H9 (cell line): ENCODE measurements around the gene LYST. TPM values are rescaled to one million over a fixed set of nuclear protein-coding genes. Genes with fewer than 3 reads are reported as not detected.

Source experiments
- DNase-seq: peaks from one replicate; pipeline ENCODE4 v3.0.0-alpha.2; 2017
- H2AFZ ChIP-seq: one replicate; pipeline ENCODE4 v1.6.1; 2013; ENCODE audit warnings: mild to moderate bottlenecking, low read length, control low read depth, moderate library complexity
- H2AK5ac ChIP-seq: 2 replicates; pipeline ENCODE4 v1.6.1; 2013; ENCODE audit warnings: low read length, control low read depth, mixed read lengths; ENCODE audit not compliant: insufficient read length
- H2BK120ac ChIP-seq: one replicate; pipeline ENCODE4 v1.6.1; 2013; ENCODE audit warnings: low read depth, mild to moderate bottlenecking, low read length, control low read depth, inconsistent platforms; ENCODE audit not compliant: poor library complexity, severe bottlenecking
- H2BK12ac ChIP-seq: 2 replicates; pipeline ENCODE4 v1.6.1; 2013; ENCODE audit warnings: low read length, control low read depth, mixed read lengths, low read depth; ENCODE audit not compliant: insufficient read length
- H2BK15ac ChIP-seq: 2 replicates; pipeline ENCODE4 v1.6.1; 2013; ENCODE audit warnings: low read depth, low read length, control low read depth
- H2BK20ac ChIP-seq: one replicate; pipeline ENCODE4 v1.6.1; 2013; ENCODE audit warnings: low read depth, mild to moderate bottlenecking, low read length, control low read depth, inconsistent platforms; ENCODE audit not compliant: poor library complexity, severe bottlenecking
- H2BK5ac ChIP-seq: 2 replicates; pipeline ENCODE4 v1.6.1; 2013; ENCODE audit warnings: low read length, control low read depth, mixed read lengths; ENCODE audit not compliant: insufficient read length
- H3K14ac ChIP-seq: 2 replicates; pipeline ENCODE4 v1.6.1; 2013; ENCODE audit warnings: low read length, control low read depth; ENCODE audit not compliant: insufficient read depth
- H3K18ac ChIP-seq: 2 replicates; pipeline ENCODE4 v1.6.1; 2013; ENCODE audit warnings: low read depth, mild to moderate bottlenecking, mixed read lengths, low read length, control low read depth; ENCODE audit not compliant: insufficient read length
- H3K23ac ChIP-seq: 2 replicates; pipeline ENCODE4 v1.6.1; 2013; ENCODE audit warnings: low read length, control low read depth, mixed read lengths, low read depth; ENCODE audit not compliant: insufficient read length
- H3K23me2 ChIP-seq: 2 replicates; pipeline ENCODE4 v1.6.1; 2013; ENCODE audit warnings: low read depth, mild to moderate bottlenecking, mixed read lengths, low read length, control low read depth; ENCODE audit not compliant: insufficient read length, poor library complexity, severe bottlenecking
- H3K27ac ChIP-seq: 2 replicates; pipeline ENCODE4 v1.5.1; 2013; ENCODE audit warnings: low read length, control low read depth, mixed read lengths, low read depth; ENCODE audit not compliant: insufficient read length
- H3K27me3 ChIP-seq: 2 replicates; pipeline ENCODE4 v1.6.1; 2013; ENCODE audit warnings: low read length, control low read depth, inconsistent platforms; ENCODE audit not compliant: insufficient read depth
- H3K4ac ChIP-seq: 2 replicates; pipeline ENCODE4 v1.6.1; 2013; ENCODE audit warnings: low read depth, mild to moderate bottlenecking, control low read depth, inconsistent platforms, low read length, moderate library complexity
- H3K4me1 ChIP-seq: 2 replicates; pipeline ENCODE4 v1.6.1; 2013; ENCODE audit warnings: low read length, control low read depth, inconsistent platforms; ENCODE audit not compliant: insufficient read depth
- H3K4me2 ChIP-seq: 2 replicates; pipeline ENCODE4 v1.6.1; 2013; ENCODE audit warnings: low read length, control low read depth, mixed read lengths; ENCODE audit not compliant: insufficient read length, insufficient read depth
- H3K56ac ChIP-seq: 2 replicates; pipeline ENCODE4 v1.6.1; 2013; ENCODE audit warnings: low read depth, mild to moderate bottlenecking, mixed read lengths, low read length, control low read depth; ENCODE audit not compliant: insufficient read length
- H3K79me1 ChIP-seq: 2 replicates; pipeline ENCODE4 v1.6.1; 2013; ENCODE audit warnings: low read depth, mild to moderate bottlenecking, moderate library complexity, low read length, control low read depth, inconsistent platforms; ENCODE audit not compliant: insufficient read depth, poor library complexity, severe bottlenecking
- H3K79me2 ChIP-seq: 2 replicates; pipeline ENCODE4 v1.6.1; 2013; ENCODE audit warnings: low read length, control low read depth, inconsistent platforms; ENCODE audit not compliant: insufficient read depth
- H3K9ac ChIP-seq: 2 replicates; pipeline ENCODE4 v1.6.1; 2013; ENCODE audit warnings: low read length, control low read depth, mixed read lengths; ENCODE audit not compliant: insufficient read length; ENCODE audit errors: extremely low read depth
- H3K9me3 ChIP-seq: one replicate; pipeline ENCODE4 v1.6.1; 2013; ENCODE audit warnings: low read depth, low read length, inconsistent platforms; ENCODE audit not compliant: control insufficient read depth
- H3T11ph ChIP-seq: one replicate; pipeline ENCODE4 v1.6.1; 2013; ENCODE audit warnings: mild to moderate bottlenecking, low read length, control low read depth, inconsistent platforms
- H4K20me1 ChIP-seq: one replicate; pipeline ENCODE4 v1.6.1; 2013; ENCODE audit not compliant: control insufficient read depth, insufficient read length, insufficient read depth
- H4K5ac ChIP-seq: 2 replicates; pipeline ENCODE4 v1.6.1; 2013; ENCODE audit warnings: low read depth, mild to moderate bottlenecking, mixed read lengths, low read length, control low read depth; ENCODE audit not compliant: insufficient read length
- H4K8ac ChIP-seq: replicated peaks from 2 replicates; pipeline ENCODE4 v1.6.1; 2013; ENCODE audit warnings: low read length, control low read depth, mixed read lengths, low read depth; ENCODE audit not compliant: insufficient read length
- H4K91ac ChIP-seq: 2 replicates; pipeline ENCODE4 v1.6.1; 2013; ENCODE audit warnings: low read depth, mild to moderate bottlenecking, moderate library complexity, mixed read lengths, low read length, control low read depth; ENCODE audit not compliant: insufficient read length
- H3K27ac Mint-ChIP-seq, 3 experiments: 2 replicates in 2 of 3; 3 replicates in 1 of 3; pipeline ENCODE4 v1.8.0; 2020 to 2021; ENCODE audit warnings: mixed read lengths in 3 of 3, mild to moderate bottlenecking in 1 of 3, moderate library complexity in 1 of 3
- H3K27me3 Mint-ChIP-seq: 2 replicates; pipeline ENCODE4 v1.8.0; 2021; ENCODE audit warnings: low read depth, mild to moderate bottlenecking, moderate library complexity, mixed read lengths
- H3K36me3 Mint-ChIP-seq, 3 experiments: 2 replicates in 2 of 3; 3 replicates in 1 of 3; pipeline ENCODE4 v1.8.0; 2020 to 2021; ENCODE audit warnings: low read depth in 3 of 3, mixed read lengths in 3 of 3; ENCODE audit not compliant: insufficient read depth in 1 of 3
- H3K4me1 Mint-ChIP-seq, 2 experiments: 2 replicates each; pipeline ENCODE4 v1.8.0; 2020; ENCODE audit warnings: mixed read lengths in 2 of 2
- H3K4me3 Mint-ChIP-seq, 2 experiments: 2 replicates in 1 of 2; 3 replicates in 1 of 2; pipeline ENCODE4 v1.8.0; 2020 to 2021; ENCODE audit warnings: mild to moderate bottlenecking in 2 of 2, mixed read lengths in 2 of 2, moderate library complexity in 1 of 2
- H3K9me3 Mint-ChIP-seq, 2 experiments: 2 replicates in 1 of 2; 3 replicates in 1 of 2; pipeline ENCODE4 v1.8.0; 2020; ENCODE audit warnings: mild to moderate bottlenecking in 2 of 2, mixed read lengths in 2 of 2, moderate library complexity in 1 of 2
- WGBS: extraction: QIAGEN DNeasy Blood & Tissue Kit; methylation state at CpG from one replicate; pipeline ENCODE4 v1.1.7; 2013; ENCODE audit warnings: missing lambda C conversion rate, low lambda C conversion rate, mixed read lengths; ENCODE audit not compliant: insufficient read length; ENCODE audit errors: extremely low coverage; 5-methylcytosine and 5-hydroxymethylcytosine counted together
- total RNA-seq: library from RNA; stranded (reverse); gene quantifications from 2 replicates; pipeline ENCODE4 v1.2.1, GENCODE V29; 2021
- TF ChIP-seq, protein P1 (sequence below): fragments of 200-600 bp; sonication (generic); conservative IDR thresholded peaks from 3 replicates; pipeline ENCODE4 v1.8.0; 2021; ENCODE audit warnings: antibody characterized with exemption, mild to moderate bottlenecking

Gene LYST
- total RNA-seq, 1 experiment from 2014 or later = 0.13 TPM

DNA sequence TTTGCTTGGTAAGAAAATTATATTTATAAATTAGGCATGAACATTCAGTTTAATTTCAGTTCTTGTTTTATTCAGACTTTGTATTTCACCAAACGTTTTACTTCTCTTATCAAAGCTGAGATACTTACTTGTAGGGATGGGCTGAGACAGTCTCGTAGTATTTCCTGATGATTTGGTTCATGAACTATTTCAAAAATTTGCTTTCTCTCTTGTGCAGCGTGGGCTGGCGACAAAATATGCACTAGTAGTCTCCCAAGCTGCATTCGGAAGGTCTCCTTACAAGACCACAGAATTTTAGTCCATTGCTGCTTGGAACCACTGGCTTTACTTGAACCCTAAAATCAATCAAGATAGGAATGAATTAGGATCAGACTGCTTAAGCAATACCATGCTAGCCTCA is 125.4 kb downstream of the LYST start:
- Histone ChIP-seq H3K9ac (no peak overlapping the region), H3K4me1 (no peaks in the 10 kb centered on the region), H3K14ac (no peak overlapping the region), H2BK20ac (no peak overlapping the region), H3K23ac (no peak overlapping the region), H3K4me2 (no peak overlapping the region), H3K79me2 (no peaks in the 10 kb centered on the region), H3K79me1 (no peaks in the 10 kb centered on the region), H2BK120ac (no peak overlapping the region), H2BK15ac (no peak overlapping the region), H3K27ac (no peak overlapping the region), H2BK5ac (no peak overlapping the region), H3K4ac (no peak overlapping the region), H3K23me2 (no peaks in the 10 kb centered on the region), H2BK12ac (no peak overlapping the region), H2AK5ac (no peak overlapping the region), H2AFZ (no peak overlapping the region), H4K5ac (no peak overlapping the region), H3K56ac (no peak overlapping the region), H4K20me1 (no peaks in the 10 kb centered on the region), H3K27me3 (no peaks in the 10 kb centered on the region), H4K8ac (no peak overlapping the region), H3K18ac (no peak overlapping the region), H3K9me3 (no peaks in the 10 kb centered on the region), H3T11ph (no peak overlapping the region), H4K91ac (no peak overlapping the region)
- Mint-ChIP-seq H3K4me1 (peaks cover 4 to 5% of the 10 kb centered on the region in 2 experiments; a peak in 3 of 4 replicates), H3K27me3 (no peaks in the 10 kb centered on the region), H3K27ac (no peak overlapping the region), H3K36me3 (no peaks in the 10 kb centered on the region), H3K4me3 (no peak overlapping the region), H3K9me3 (no peaks in the 10 kb centered on the region)
- DNase-seq = no peak
- WGBS = no CpG with 5 or more reads among the region's 5 CpGs
- TF ChIP-seq, protein P1, sequence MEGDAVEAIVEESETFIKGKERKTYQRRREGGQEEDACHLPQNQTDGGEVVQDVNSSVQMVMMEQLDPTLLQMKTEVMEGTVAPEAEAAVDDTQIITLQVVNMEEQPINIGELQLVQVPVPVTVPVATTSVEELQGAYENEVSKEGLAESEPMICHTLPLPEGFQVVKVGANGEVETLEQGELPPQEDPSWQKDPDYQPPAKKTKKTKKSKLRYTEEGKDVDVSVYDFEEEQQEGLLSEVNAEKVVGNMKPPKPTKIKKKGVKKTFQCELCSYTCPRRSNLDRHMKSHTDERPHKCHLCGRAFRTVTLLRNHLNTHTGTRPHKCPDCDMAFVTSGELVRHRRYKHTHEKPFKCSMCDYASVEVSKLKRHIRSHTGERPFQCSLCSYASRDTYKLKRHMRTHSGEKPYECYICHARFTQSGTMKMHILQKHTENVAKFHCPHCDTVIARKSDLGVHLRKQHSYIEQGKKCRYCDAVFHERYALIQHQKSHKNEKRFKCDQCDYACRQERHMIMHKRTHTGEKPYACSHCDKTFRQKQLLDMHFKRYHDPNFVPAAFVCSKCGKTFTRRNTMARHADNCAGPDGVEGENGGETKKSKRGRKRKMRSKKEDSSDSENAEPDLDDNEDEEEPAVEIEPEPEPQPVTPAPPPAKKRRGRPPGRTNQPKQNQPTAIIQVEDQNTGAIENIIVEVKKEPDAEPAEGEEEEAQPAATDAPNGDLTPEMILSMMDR = no peak
